HG03565 (cell line): Measurements from ENCODE around the gene PP2D1.
A peak's percentile ranks its signal among the peaks of the same experiment; 100 is the strongest.
"Not testable (repeated sequence)": the region's sequence is repeated elsewhere in the genome, so short reads cannot be mapped to it uniquely, and the experiment has no call there.

Source experiments
- ATAC-seq: cut with Tn5 transposase; IDR thresholded peaks from one replicate; pipeline ENCODE4 v1.9.1; 2021; ENCODE audit warnings: mild to moderate bottlenecking, moderate library complexity; ENCODE audit not compliant: unreplicated experiment

PP2D1 gene

GRCh38 chr3:19972054-19972453, 40.0 kb downstream of the PP2D1 start:
- ATAC-seq = no peak

GRCh38 chr3:19970327-19970726, 41.7 kb downstream of the PP2D1 start:
- ATAC-seq = no peak

- no peak for ATAC-seq
Observed at GRCh38 chr3:19967812-19968211, 44.3 kb downstream of the PP2D1 start.

- no peak for ATAC-seq
Observed at GRCh38 chr3:19967208-19967607, 44.9 kb downstream of the PP2D1 start.

- no peak for ATAC-seq
Observed at GRCh38 chr3:19961960-19962359, 50.1 kb downstream of the PP2D1 start.

GRCh38 chr3:19960696-19961095, 51.4 kb downstream of the PP2D1 start:
- no peak for ATAC-seq

- no peak for ATAC-seq
Observed at GRCh38 chr3:19959505-19959904, 52.6 kb downstream of the PP2D1 start.

GRCh38 chr3:19957354-19957753, 54.7 kb downstream of the PP2D1 start:
- not testable (repeated sequence) for ATAC-seq

GRCh38 chr3:19954676-19955075, 57.4 kb downstream of the PP2D1 start:
- no peak for ATAC-seq

- ATAC-seq = no peak
Observed at GRCh38 chr3:19950316-19950715, 61.7 kb downstream of the PP2D1 start.

GRCh38 chr3:19948226-19948591, 63.9 kb downstream of the PP2D1 start:
- no peak for ATAC-seq

- no peak for ATAC-seq
Observed at GRCh38 chr3:19947549-19948225, 64.4 kb downstream of the PP2D1 start.

- peak; percentile 96 for ATAC-seq
Observed at GRCh38 chr3:19946832-19947548, 65.1 kb downstream of the PP2D1 start, which contains the start of gene RAB5A. RAB5A (plus strand) TSS chr3:19947097; CDS start chr3:19950899, 3,802 bp downstream.

- no peak for ATAC-seq
Observed at GRCh38 chr3:19945969-19946831, 65.9 kb downstream of the PP2D1 start.

- no peak for ATAC-seq
Observed at GRCh38 chr3:19945534-19945933, 66.5 kb downstream of the PP2D1 start.

GRCh38 chr3:19940643-19941042, 71.4 kb downstream of the PP2D1 start:
- ATAC-seq = no peak

- ATAC-seq = no peak
Observed at GRCh38 chr3:19938295-19938627, 73.8 kb downstream of the PP2D1 start.

GRCh38 chr3:19937459-19938294, 74.4 kb downstream of the PP2D1 start:
- ATAC-seq = no peak
